Thoracic aorta (tissue), 2 donors: ENCODE data around the gene CLDN5. TPM values are rescaled to one million over a fixed set of nuclear protein-coding genes. Genes with fewer than 3 reads are reported as not detected.
"Not testable (repeated sequence)": the region's sequence is repeated elsewhere in the genome, so short reads cannot be mapped to it uniquely, and the experiment has no call there.

Source experiments
- ATAC-seq: fragments of 150-250 bp; one replicate; pipeline ENCODE4 v1.8.0; 2017; ENCODE audit warnings: low read depth; ENCODE audit not compliant: insufficient number of reproducible peaks, low FRiP score
- DNase-seq: peaks from one replicate; pipeline ENCODE4 v3.0.0-alpha.2; 2020; ENCODE audit warnings: low spot score
- H3K27ac ChIP-seq, 2 donors: fragments of 200-600 bp; sonication (generic); 1 replicate in 1 of 2; 2 replicates in 1 of 2; pipeline ENCODE4 v1.5.1; 2016; ENCODE audit warnings: mild to moderate bottlenecking in 2 of 2, moderate library complexity in 2 of 2
- H3K27me3 ChIP-seq: fragments of 200-600 bp; sonication (generic); replicated peaks from 2 replicates; pipeline ENCODE4 v1.6.0; 2016; ENCODE audit warnings: mild to moderate bottlenecking; ENCODE audit not compliant: insufficient read depth
- H3K36me3 ChIP-seq: fragments of 200-600 bp; sonication (generic); one replicate; pipeline ENCODE4 v1.5.1; 2016
- H3K4me1 ChIP-seq, 2 donors: fragments of 200-600 bp; sonication (generic); 1 replicate in 1 of 2; 2 replicates in 1 of 2; pipeline versions ENCODE4 v1.5.1 to v1.6.0; 2016; ENCODE audit warnings: low read depth in 2 of 2, mild to moderate bottlenecking in 1 of 2; ENCODE audit not compliant: control insufficient read depth in 1 of 2
- H3K4me3 ChIP-seq: fragments of 200-600 bp; sonication (generic); 2 replicates; pipeline ENCODE4 v1.5.1; 2016; ENCODE audit warnings: mild to moderate bottlenecking
- H3K9me3 ChIP-seq: fragments of 200-600 bp; sonication (generic); 2 replicates; pipeline ENCODE4 v1.5.1; 2016
- total RNA-seq, 2 donors: library from RNA; depleted of rRNA; stranded (reverse); fragments of >200 nt; gene quantifications; one replicate each; pipeline versions ENCODE4 v1.1.0 to v1.2.3, GENCODE V29; 2016
- TF ChIP-seq, protein P1 (sequence below): fragments of 200-600 bp; sonication (generic); IDR thresholded peaks from one replicate; pipeline ENCODE4 v1.5.1; 2019; ENCODE audit warnings: antibody characterized with exemption

CLDN5 gene
- total RNA-seq, 2 donors from 2014 or later, result 41.0 to 68.0 TPM

DNA sequence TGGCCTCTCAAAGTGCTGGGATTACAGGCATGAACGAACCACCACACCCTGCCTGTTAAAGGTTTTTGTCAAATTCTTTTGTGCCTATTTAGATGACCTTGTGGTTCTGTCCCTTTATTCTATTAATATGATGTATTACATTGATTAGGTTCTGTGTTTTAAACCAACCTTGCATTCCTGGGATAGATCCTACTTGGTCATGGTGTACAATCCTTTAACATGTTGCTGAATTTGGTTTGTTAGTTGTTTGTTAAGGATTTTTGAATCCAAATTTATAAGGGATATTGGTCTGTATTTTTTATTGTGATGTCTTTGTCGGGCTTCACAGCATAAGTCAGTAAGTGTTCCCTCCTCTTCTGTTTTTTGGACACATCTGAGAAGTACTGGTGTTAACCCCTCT is 29.0 kb upstream of the CLDN5 start:
- Histone ChIP-seq H3K27me3 (no peaks in the 10 kb centered on the region), H3K4me1 (no peaks in the 10 kb centered on the region), H3K36me3 (no peaks in the 10 kb centered on the region), H3K27ac (no peak overlapping the region), H3K4me3 (no peak overlapping the region), H3K9me3 (no peaks in the 10 kb centered on the region)
- TF ChIP-seq, protein P1, sequence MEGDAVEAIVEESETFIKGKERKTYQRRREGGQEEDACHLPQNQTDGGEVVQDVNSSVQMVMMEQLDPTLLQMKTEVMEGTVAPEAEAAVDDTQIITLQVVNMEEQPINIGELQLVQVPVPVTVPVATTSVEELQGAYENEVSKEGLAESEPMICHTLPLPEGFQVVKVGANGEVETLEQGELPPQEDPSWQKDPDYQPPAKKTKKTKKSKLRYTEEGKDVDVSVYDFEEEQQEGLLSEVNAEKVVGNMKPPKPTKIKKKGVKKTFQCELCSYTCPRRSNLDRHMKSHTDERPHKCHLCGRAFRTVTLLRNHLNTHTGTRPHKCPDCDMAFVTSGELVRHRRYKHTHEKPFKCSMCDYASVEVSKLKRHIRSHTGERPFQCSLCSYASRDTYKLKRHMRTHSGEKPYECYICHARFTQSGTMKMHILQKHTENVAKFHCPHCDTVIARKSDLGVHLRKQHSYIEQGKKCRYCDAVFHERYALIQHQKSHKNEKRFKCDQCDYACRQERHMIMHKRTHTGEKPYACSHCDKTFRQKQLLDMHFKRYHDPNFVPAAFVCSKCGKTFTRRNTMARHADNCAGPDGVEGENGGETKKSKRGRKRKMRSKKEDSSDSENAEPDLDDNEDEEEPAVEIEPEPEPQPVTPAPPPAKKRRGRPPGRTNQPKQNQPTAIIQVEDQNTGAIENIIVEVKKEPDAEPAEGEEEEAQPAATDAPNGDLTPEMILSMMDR, result no peak
- DNase-seq (no peak), ATAC-seq (no peak)

DNA sequence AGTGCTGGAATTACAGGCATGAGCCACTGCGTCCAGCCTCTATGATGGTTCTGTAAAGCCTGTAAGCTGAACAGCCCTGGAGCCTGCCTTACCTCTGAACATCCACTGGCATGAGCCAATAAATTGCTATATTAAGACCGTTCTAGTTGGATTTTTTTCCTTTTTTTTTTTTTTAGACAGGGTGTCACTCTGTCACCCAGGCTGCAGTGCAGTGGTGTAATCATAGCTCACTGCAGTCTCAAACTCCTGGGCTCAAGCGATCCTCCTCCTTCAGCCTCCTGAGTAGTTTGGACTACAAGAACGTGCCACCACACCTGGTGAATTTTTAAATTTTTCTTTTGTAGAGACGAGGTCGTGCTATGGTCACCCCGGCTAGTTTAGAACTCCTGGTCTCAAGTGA is 26.2 kb upstream of the CLDN5 start:
- Histone ChIP-seq H3K4me3 (no peak overlapping the region), H3K4me1 (no peaks in the 10 kb centered on the region), H3K9me3 (no peaks in the 10 kb centered on the region), H3K36me3 (no peaks in the 10 kb centered on the region), H3K27me3 (no peaks in the 10 kb centered on the region), H3K27ac (no peak overlapping the region)
- DNase-seq (no peak), ATAC-seq (no peak)
- TF ChIP-seq, protein P1, result no peak

DNA sequence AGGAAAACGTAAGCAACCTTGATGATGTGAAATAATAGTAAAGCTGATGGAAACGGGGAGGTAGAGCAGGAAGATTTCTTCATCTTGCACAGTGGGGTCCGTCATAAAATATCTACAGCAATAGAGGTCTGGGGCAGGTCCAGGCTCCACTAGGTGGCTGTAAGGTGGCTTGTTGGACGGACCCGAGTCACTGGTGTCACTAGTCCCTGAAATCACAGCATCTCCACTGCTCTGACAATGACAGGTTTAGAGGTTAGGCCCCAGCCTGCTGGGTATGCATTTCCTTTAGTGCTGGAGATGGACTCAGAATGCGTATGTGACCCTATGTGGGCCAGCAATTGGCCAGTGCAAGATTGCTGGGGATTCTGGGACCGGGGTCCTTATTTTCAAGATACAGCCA is 25.2 kb upstream of the CLDN5 start:
- no peak overlapping the region for H3K27ac ChIP-seq
- ATAC-seq, result no peak
- H3K4me3 ChIP-seq, result no peak overlapping the region
- H3K9me3 ChIP-seq, result no peaks in the 10 kb centered on the region
- DNase-seq, result no peak
- TF ChIP-seq, protein P1, result no peak
- H3K27me3 ChIP-seq, result no peaks in the 10 kb centered on the region
- no peaks in the 10 kb centered on the region for H3K36me3 ChIP-seq
- H3K4me1 ChIP-seq, result no peaks in the 10 kb centered on the region

GRCh38 chr22:19548964-19549363 is 24.8 kb upstream of the CLDN5 start:
- TF ChIP-seq, protein P1, result no peak
- no peaks in the 10 kb centered on the region for H3K36me3 ChIP-seq
- no peak for ATAC-seq
- no peak overlapping the region for H3K4me3 ChIP-seq
- no peak for DNase-seq
- no peaks in the 10 kb centered on the region for H3K4me1 ChIP-seq
- H3K9me3 ChIP-seq, result no peaks in the 10 kb centered on the region
- no peaks in the 10 kb centered on the region for H3K27me3 ChIP-seq
- H3K27ac ChIP-seq, result no peak overlapping the region

DNA sequence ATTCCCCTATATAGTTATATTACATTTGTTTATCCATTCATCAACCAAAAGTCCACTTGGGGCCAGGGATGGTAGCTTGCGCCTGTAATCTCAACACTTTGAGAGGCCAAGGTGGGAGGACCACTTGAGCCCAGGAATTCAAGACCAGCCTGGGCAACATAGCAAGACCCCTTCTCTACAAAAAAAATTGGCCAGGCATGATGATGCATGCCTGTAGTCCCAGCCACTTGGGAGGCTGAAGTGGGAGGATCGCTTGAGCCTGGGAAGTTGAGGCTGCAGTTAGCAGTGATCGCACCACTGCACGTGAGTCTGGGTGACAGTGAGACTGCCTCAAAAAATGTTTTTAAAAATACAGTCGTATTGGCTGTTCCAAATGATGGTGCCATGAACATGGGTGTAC is 24.2 kb upstream of the CLDN5 start:
- H3K4me3 ChIP-seq, H3K36me3 ChIP-seq, DNase-seq, H3K27me3 ChIP-seq, ATAC-seq, H3K27ac ChIP-seq, H3K9me3 ChIP-seq, H3K4me1 ChIP-seq: not testable (repeated sequence)

- DNase-seq (no peak), ATAC-seq (no peak)
- Histone ChIP-seq H3K4me1 (no peaks in the 10 kb centered on the region), H3K27me3 (no peaks in the 10 kb centered on the region), H3K9me3 (no peaks in the 10 kb centered on the region), H3K4me3 (no peak overlapping the region), H3K27ac (no peak overlapping the region), H3K36me3 (no peaks in the 10 kb centered on the region)
- TF ChIP-seq, protein P1, result no peak
Observed at GRCh38 chr22:19547620-19548019, 23.4 kb upstream of the CLDN5 start.
